ENCODE measurements around the gene KCNIP4.

DNA sequence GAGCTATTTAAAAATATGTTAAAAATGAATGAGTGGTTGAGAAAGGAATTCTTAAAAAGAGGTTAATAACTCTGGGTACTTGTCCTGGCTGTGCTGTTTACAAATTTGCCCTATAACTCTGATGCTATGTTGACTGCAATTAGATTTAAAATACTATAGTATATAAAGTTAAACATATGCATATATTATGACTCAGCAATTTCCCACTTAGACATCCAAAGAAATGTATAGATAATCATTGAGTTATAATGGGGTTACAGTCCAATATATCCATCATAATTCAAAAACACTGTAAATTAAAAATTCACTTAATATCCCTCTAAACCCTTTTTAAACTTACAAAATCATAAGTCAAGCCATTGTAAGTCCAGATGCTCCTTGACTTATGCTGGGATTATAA is 818.0 kb downstream of the KCNIP4 start:
- TF ChIP-seq RAD21 (IDR thresholded peaks at IDR 0.05; ENCODE audit: low read length) (no peak), NFE2L2 (IDR thresholded peaks at IDR 0.05; ENCODE audit: low read depth, low read length) (peak; percentile 72), CTCF (conservative IDR thresholded peaks at IDR 0.05; ENCODE audit: low read depth, low read length) (no peak)
- TF ChIP-seq, protein P1, sequence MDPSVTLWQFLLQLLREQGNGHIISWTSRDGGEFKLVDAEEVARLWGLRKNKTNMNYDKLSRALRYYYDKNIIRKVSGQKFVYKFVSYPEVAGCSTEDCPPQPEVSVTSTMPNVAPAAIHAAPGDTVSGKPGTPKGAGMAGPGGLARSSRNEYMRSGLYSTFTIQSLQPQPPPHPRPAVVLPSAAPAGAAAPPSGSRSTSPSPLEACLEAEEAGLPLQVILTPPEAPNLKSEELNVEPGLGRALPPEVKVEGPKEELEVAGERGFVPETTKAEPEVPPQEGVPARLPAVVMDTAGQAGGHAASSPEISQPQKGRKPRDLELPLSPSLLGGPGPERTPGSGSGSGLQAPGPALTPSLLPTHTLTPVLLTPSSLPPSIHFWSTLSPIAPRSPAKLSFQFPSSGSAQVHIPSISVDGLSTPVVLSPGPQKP (IDR thresholded peaks at IDR 0.05; ENCODE audit: borderline replicate concordance, low read depth, low read length) = no peak
